CD4-positive, alpha-beta T cell treated with Interleukin-15 for 4 hours (primary cell): ENCODE results near the gene NCAM2.
"Not testable (repeated sequence)": the region's sequence is repeated elsewhere in the genome, so short reads cannot be mapped to it uniquely, and the experiment has no call there.

ENCODE experiments used
- DNase-seq: peaks from one replicate; pipeline ENCODE4 v3.0.0-alpha.2; 2020; ENCODE audit warnings: low spot score

NCAM2 gene

DNA sequence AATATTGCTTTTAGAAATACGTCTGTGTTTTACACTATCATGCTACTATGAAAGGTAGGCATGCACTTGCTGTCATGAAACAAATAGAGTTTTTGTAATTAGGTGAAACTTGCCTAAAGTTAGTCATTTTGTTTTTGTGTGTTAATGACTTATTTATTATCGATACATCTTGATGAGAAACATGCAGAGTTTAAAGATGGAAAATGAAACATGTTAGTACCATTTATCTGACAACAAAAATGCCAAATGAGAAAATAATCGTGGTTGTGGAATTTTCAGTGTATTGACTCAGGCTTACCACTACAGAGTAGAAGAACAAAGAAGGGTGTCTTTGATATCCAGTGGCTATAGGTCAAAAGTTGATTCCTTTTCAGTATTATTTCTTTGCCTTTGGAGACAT, 105.5 kb downstream of the NCAM2 start:
- DNase-seq: no peak

DNA sequence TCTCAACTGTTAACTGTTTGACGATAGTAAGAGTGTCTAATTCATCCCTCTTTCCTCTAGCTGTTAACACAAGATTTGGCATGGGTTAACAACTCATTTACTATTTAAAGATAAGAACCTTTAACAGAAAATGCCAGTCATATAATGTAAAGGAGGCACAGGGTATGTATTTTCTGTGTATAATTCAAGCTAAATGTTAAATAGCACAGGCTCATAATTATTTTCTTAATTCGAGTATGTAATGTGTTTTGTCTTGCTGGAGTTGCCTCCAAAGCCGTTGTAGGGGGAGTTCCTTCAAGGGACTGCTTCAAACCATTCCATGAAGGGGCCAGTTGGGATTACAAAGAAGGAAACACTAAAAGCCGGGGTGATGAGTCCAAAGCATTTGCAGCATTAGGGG, 111.5 kb downstream of the NCAM2 start:
- DNase-seq: no peak

DNA sequence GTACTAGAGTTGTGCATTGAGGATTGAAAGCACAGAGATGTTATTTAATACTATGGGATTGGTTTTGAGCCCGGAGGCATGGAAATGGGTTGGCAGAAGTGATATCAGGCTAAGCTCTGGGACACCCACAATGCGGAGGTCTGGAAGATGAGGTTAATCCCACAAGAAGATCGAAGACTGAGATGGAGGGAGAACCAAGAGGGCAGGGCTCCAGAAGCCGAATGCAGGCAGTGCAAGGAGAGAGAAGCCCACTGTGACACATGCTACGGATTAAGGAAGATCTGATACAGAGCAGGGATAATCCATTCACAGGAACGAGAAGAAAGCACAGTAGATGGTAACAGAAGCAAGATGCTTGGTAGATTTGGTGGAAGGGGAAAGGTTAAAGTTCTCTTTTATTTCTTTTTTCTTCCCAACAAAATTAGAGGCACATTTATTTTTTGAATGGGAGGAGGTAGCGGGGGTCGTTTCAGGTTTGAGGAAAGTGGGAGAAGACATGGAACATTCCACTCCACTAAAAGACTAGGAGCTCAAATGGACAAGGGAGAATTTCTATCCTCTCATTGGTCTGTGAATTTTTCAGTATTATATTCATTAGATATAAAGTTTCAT, 113.2 kb downstream of the NCAM2 start:
- DNase-seq: no peak

DNA sequence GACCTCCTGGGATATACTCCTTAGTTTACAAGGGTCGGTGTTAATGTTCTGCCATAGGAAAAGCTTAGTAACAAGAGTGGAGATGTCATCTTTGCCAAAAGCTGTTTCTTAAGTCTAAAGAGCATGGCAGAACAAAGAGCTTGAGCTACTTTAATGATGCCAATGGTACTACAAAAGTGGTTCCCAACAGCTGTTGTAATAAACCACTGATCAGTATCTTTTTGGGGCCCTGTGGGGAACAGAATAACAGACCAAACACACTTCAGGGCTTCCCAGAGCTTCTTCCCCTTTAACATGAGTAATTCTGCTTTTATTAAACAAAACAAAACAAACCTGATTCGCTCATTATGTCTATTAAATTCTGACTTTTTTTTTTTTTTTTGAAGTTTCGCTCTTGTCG, 116.3 kb downstream of the NCAM2 start:
- no peak for DNase-seq

DNA sequence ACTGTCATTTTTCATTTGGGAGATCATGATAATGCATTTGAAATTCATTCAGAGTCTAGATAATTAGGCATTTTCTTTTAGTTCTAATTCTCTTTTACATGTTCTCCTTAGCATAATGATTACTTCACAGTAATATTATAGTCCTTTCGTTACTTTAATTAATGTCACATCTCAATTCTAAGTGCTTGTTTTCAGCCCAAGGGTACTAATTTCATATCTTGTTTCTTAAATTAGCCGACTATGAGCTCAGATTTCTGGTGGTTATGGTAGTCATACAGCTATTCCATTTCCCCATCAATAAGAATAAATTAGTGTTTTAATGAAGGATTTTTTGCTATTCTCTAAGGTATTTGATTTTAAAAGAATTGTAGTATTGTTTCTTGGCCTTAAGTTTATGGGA, 120.9 kb downstream of the NCAM2 start:
- DNase-seq: no peak

DNA sequence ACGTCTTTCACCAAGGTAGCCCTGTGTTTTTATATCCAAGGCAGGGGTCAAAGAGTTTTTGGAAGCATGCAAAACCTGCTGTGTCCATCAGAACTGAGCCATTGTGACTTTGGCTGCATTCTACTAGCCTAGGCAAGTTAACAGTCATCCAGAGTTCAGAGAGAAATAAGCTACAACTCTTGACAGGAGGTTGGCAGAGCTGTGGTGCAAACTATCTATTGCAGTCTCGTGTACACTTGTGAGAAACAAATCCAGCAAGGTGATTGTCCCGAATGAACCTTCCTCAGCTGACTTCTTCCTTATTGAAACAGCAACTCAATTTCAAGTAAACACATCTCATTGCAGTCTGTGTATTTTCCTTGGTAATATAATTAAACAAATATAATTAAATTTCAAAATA, 124.5 kb downstream of the NCAM2 start:
- no peak for DNase-seq

DNA sequence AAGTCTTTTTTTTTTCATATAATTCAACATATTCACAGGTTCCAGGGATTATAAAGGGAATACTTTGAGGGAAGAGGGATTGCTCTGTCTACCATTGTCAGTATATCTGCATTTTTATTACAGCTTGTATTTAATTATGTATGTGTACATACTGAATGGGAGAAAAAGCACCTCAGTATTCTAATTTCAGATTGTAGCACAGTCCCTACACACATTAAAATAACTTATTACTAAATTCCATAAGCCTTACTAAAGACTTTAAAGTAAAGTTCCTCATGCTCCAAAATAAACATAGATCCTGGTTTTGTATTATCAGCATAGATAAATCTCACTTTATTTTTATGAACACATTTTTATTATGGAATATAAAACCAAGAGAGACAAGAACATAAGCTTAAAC, 134.2 kb downstream of the NCAM2 start:
- DNase-seq: no peak

DNA sequence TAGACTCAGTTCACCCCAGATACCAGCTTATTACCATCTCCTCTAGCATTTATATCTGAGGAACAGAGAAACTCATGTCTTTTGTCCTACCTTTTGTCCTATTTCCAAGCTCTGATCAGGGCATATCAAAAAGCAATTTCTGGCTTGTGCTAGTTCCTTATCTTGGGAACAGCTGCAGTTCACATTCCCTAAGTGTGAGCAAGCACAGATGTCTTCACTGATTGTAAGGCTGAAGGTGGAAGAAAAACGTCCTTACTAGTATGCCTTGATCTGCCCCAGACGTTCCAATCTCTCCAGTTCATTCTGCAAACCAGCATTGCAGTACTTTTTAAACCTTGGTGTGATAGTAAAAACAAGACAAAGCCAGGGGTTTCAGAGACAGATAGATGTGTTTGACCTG, 139.8 kb downstream of the NCAM2 start:
- DNase-seq: no peak

DNA sequence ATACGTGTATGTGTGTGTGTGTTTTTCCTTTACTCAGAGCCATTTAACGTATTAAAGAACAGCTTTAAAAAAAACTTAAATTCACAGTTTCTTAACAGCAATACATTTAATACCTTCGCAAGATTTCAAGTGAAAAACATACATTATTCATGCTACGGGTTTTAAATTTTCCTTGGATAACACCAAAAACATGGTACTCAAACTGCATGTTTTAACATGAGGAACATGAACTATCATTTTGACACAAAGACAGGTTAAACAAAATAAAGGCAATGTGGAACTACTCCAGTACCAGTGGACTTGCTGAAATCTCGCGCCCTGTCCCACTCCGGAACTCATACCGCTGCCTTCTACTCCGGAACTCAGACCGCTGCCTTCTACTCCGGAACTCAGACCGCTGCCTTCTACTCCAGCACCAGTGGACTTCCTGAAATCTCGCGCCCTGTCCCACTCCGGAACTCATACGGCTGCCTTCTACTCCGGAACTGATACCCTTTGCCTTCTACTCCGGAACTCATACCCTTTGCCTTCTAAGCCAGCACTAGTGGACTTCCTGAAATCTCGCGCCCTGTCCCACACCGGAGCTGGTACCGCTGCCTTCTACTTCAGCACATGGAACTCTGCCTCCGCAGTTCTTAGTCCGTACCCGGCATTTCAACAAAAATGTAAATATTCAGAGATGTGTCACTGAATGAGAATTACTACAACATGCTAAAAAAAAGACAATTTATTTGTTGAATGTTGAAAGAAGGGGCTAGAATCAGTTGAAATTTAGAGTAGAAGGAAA, 148.6 kb downstream of the NCAM2 start:
- no peak for DNase-seq

DNA sequence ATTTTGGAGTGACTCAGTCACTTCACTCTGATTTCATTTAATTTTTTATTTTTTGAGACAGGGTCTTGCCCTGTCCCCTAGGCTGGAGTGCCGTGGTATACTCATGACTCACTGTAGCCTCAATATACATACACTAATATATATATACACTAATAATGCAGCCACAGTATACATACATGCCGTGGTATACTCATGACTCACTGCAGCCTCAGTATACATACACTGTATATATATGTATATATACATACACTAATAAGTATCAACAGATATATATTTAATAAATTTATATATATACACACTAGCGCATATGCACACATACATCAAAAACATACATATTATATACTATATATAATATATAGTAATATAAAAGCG, 149.2 kb downstream of the NCAM2 start:
- DNase-seq: no peak

DNA sequence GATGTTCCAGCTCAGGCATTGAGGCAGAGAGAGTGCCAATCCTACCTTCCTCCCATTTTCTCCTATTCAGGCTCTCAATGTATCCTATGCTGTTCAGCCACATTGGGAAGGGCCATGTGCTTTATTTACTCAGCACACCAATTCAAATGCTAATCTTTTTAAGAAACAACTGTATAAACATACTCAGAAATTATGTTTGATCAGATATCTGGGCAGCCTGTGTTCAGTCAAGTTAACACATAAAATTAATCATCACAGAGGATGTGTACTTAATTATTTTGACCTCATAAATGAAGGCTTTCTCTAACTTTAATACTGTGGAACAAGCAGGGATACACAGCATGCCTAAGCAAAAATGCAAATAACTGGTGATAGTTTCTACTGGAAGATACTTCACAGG, 149.8 kb downstream of the NCAM2 start:
- DNase-seq: no peak

DNA sequence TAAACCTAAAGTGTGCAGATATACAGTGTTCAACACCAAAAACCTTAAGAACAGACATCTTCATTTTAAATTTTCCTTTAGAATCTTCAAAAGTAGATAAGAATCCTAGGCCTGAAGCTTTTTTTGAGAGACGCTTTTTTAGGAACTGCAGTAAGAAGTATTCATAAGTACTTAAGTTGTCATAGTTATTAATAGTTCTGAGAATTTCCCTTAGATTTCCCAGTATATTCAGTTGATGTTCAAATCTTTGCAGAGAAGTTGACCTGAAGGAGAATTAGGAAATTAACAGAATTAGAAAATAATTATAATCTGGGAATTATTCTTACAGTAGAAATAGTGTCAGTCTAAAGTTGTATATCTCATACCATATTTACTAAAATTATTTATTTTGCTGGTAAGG, 150.3 kb downstream of the NCAM2 start:
- no peak for DNase-seq

DNA sequence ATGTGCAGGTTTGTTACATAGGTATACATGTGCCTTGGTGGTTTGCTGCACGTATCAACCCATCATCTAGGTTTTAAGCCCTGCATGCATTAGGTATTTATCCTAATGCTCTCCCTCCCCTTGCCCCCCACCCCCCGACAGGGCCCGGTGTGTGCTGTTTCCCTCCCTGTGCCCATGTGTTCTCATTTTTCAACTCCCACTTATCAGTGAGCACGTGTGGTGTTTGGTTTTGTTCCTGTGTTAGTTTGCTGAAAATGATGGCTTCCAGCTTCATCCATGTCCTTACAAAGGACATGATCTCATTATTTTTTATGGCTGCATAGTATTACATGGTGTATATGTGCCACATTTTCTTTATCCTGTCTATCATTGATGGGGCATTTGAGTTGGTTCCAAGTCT, 151.2 kb downstream of the NCAM2 start:
- DNase-seq: not testable (repeated sequence)

DNA sequence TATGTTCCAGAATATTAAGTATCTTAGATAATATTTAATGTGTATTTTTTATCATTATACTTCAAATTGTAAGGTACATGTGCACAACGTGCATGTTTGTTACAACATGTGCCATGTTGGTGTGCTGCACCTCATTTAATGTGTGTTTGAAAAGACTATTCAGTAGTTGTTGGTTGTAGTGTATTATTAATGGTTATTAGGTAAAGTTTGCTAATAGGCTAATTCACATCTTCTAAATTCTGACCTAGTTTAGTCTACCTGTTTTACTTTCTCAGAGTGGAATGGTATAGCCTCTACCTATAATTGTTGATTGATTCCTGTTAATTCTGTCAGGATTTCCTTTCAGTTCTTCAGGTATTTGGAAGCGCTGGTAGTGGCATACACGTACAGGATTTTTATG, 153.0 kb downstream of the NCAM2 start:
- DNase-seq: no peak

DNA sequence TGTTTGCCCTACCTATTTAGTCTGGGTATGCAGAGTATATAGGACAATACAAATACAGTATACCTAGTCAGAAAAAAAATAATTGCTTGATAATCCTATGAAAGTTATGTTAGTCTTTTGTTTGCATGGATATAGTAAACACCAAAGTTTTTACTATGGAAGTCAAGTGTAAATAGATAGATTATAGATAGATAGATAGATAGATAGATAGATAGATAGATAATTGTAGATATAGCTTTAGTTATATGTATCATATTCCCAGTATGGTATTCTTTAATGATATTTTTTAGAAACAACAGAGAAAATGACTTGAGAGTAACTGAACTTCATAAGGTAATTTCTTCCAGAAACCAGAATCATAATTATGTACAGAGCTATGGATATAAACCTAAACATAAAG, 158.2 kb downstream of the NCAM2 start:
- DNase-seq: no peak

DNA sequence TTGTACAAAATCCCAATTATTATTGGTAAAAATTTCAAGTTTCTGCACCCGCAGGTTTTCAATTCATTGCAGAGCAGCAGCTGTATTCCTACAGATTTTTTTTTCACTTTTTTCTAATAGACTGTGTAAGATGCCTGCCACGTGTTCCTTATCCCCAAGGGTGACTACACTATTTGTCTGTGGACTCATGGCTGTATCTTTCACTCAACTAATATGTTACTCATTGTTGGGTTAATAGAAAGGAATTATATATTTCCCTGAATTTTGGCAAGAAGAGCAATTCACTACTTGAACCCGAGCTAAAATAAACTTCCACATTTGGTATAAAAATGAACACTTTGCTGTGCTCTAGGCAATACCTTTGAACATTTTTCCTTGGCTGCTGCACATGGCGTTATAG, 158.7 kb downstream of the NCAM2 start:
- no peak for DNase-seq

DNA sequence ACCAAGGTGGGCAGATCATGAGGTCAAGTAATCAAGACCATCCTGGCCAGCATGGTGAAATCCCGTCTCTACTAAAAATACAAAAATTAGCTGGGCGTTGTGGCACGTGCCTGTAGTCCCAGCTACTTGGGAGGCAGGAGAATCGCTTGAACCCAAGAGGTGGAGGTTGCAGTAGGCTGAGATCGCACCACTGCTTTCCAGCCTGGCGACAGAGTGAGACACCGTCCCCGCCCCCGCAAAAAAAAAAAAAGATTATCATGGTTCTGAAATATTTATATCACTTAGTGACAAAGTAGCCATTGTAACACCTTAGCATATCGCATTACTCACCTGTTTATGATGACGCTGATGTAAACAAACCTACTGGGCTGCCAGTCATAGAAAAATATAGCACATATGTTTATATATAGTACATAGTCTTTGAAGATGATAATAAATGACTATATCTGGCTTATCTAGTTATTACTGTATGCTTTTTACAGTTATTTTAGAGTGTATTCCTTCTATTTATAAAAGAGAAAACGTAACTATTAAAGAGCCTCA, 160.2 kb downstream of the NCAM2 start:
- DNase-seq: no peak

DNA sequence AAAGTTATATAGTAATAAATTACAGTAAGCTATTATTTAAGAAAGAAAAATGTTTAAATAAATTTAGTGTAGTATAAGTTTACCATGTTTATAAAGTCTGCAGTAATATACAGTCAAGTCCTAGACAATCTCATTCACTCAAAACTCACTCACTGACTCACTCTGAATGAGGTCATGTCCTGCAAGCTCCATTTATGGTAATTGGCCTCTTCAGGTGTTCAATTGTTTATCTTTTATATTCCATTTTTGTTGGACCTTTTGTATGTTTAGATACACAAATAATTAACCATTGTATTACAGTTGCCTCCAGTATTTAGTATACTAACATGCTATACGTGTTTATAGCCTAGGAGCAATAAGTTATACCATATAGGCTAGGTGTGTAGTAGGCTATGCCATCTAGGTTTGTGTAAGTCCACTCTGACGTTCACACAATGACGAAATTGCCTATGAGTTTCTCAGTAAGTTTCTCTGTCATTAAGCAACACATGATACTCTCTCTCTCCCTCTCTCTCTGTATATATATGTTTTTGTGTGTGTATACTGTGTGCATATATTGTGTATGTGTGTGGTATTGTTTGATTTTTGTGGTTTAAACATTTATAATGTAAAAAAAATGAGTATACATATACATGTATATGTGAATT, 161.2 kb downstream of the NCAM2 start:
- DNase-seq: no peak

DNA sequence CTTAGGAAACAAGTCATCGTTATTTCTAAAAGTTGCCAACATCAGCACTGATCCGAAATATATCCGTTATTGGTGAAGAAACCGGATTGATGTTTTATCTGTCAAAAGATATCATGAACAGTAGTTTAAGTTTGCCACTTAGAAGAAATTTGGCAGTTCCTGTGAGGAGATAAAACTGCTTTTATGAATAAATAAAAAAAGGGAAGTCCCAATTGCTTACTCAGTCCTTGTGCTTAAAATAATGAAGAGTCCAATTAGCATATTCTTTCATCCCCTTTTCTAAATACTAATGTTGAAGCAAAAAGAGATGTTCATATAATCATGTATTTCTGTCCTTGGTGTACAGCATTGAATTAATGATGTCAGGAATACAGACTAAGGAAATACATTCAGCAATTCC, 164.6 kb downstream of the NCAM2 start:
- DNase-seq: no peak

DNA sequence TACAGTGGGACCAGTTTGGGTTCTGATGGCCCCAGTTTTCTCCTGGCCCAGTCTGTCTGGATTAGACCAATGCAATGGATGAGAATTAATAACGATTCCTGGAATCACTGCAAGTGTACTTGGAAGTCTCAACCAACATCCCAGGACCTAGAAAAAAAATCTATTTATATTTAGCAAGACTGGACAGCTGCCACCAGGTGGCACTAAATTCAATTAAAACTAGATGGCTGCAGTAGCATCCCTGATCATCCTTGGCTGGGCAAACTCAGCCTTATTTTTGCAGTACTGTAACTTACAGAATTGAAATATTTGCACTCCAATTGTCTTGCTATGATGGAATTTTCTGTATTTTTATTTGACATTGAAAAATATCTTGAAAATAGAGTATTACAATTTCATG, 165.7 kb downstream of the NCAM2 start:
- DNase-seq: peak; percentile 19

DNA sequence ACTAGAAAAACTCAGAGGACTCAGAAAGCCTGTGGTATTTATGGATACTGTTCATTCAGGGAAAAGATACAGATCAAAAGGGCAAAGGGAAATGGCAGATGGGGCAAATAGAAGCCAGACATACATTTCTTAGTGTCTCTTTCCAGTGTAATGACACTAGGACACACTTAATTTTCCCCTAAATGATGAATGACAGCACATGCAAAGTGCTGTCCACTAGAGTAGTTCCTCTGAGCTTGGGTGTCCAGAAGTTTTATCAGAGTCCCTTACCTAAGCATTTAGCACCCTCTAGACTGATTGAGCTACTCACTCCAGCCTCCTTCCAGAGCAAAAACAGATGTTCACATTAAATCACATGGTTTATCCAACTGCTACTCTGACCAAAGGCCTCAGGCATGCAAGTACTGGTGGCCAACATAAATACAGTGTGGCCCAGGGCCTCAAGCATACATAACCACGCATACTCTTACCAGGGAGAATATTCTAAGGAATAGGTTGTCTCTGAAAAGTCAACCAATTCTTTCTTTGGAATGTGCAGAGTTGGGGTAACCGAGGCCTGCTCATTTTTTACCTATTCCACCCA, 166.9 kb downstream of the NCAM2 start:
- no peak for DNase-seq

DNA sequence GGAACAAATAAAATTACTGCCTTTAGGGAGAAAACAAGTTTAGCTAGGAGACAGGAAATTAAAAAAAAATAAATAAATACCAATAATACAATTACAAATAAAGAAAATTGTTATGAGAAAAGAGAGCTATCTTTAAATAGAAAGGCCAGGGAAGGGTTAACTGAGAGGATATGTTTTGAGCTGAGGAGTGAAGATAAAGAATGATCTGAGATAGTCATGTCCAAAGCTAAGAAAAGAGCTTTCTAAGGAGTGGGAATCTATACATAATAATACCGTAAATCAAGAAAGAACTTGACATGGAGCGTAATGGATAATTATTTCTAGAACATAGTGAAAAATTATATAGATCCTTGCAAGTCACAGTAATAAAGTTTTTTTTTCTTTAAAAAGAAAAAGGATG, 176.5 kb downstream of the NCAM2 start:
- no peak for DNase-seq

DNA sequence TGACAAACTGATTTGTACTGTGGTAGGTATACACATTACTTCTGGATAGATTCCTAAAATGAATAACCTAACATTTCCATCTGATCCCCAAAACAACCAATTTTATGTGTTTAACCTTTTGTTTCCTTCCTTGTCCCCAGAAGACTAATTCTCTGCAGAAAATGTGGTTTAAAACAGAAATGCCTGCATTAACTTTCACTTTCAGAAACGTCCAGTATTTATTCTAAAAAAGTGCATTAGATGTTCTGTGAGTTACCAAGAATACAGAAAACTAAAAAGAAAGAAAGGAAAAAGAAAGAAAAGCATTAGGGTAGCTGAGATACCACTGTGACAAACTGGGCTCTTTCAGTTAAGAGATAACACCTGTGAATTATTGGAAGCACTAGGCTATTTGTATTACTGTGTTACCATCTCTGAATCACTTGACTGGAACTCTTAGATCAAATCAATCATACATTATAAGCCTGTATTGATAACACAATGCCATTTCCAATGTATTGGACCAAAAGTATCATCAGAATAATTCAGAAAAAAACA, 177.7 kb downstream of the NCAM2 start:
- no peak for DNase-seq
